Measurements from ENCODE around the gene PDE11A.

Gene PDE11A

GRCh38 chr2:177721818-177722567, 350.6 kb downstream of the PDE11A start:
- TF ChIP-seq CTCF (IDR thresholded peaks at IDR 0.05; ENCODE audit: low read depth, low read length) = no peak
- no peak for DNase-seq (ENCODE audit: extremely low read depth, low read depth)

- DNase-seq (ENCODE audit: extremely low read depth, low read depth) = no peak
- TF ChIP-seq CTCF (IDR thresholded peaks at IDR 0.05; ENCODE audit: low read depth, low read length) = no peak
These were observed 351.5 kb downstream of the PDE11A start for GRCh38 chr2:177721087-177721486.

- no peak for TF ChIP-seq CTCF (IDR thresholded peaks at IDR 0.05; ENCODE audit: low read depth, low read length)
These were observed 354.6 kb downstream of the PDE11A start for GRCh38 chr2:177717831-177718618.

GRCh38 chr2:177716484-177716883, 356.1 kb downstream of the PDE11A start:
- TF ChIP-seq CTCF (IDR thresholded peaks at IDR 0.05; ENCODE audit: low read depth, low read length) = no peak
- DNase-seq (ENCODE audit: extremely low read depth, low read depth) = no peak

More at GRCh38 chr2:177717831-177718618, 354.6 kb downstream of the PDE11A start:
- DNase-seq (ENCODE audit: extremely low read depth, low read depth) = no peak

- TF ChIP-seq CTCF (IDR thresholded peaks at IDR 0.05; ENCODE audit: low read depth, low read length) = no peak
- no peak for DNase-seq (ENCODE audit: extremely low read depth, low read depth)
These were observed 356.8 kb downstream of the PDE11A start for GRCh38 chr2:177715771-177716170.

GRCh38 chr2:177714704-177715103, 357.9 kb downstream of the PDE11A start:
- DNase-seq (ENCODE audit: extremely low read depth, low read depth) = no peak
- no peak for TF ChIP-seq CTCF (IDR thresholded peaks at IDR 0.05; ENCODE audit: low read depth, low read length)

GRCh38 chr2:177712462-177712861, 360.1 kb downstream of the PDE11A start:
- DNase-seq (ENCODE audit: extremely low read depth, low read depth) = no peak
- no peak for TF ChIP-seq CTCF (IDR thresholded peaks at IDR 0.05; ENCODE audit: low read depth, low read length)

Measured in AG09319 (cell line).